ENCODE measurements around the gene CXCL1.
"Not testable (repeated sequence)": the region's sequence is repeated elsewhere in the genome, so short reads cannot be mapped to it uniquely, and the experiment has no call there.

Gene CXCL1

DNA sequence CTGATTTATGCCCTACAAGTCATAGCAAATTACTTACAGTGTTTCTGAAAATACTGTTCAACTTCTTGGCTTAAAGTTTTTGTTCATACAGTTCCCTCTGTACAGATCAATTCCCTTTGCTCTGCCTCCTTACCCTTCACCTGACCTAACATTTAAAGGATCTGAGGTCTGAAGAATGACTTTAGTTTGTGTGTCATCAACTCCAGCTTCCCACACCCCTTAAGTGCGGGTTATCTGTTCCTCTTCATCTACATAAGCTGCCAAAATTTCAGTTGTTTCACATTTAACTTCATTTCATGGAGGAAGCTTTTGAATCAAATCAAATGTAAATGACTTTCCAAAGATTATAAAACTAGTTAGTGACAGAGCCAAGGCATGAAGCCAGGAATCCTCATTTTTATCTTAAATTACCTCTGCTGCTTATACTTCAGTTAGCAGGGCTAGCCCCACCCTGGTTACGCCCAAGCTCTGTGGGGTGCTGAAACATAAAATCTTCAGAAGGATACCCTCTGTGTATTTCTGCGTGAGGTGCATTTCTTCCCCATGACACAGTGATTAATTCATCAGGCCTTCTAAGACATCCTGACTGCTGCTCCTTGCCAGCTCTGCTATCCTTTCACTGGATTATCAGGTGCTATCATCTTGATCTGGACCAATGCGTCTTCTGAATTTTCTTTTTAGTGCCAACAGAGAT is 16.5 kb downstream of the CXCL1 start:
- DNase-seq, result no peak

DNA sequence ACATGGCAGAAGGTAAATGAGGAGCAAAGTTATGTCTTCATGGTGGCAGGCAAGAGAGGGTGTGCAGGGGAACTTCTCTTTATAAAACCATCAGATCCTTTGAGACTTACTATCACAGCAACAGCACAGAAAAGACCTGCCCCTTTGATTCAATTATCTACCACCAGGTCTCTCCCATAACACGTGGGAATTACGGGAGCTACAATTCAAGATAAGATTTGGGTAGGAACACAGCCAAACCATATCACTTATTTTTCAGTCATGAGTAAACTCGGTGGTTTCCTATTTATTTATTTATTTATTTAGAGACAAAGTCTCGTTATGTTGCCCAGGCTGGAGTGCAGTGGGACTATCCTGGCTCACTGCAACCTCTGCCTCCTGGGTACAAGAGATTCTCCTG is 22.1 kb downstream of the CXCL1 start:
- DNase-seq, result no peak

DNA sequence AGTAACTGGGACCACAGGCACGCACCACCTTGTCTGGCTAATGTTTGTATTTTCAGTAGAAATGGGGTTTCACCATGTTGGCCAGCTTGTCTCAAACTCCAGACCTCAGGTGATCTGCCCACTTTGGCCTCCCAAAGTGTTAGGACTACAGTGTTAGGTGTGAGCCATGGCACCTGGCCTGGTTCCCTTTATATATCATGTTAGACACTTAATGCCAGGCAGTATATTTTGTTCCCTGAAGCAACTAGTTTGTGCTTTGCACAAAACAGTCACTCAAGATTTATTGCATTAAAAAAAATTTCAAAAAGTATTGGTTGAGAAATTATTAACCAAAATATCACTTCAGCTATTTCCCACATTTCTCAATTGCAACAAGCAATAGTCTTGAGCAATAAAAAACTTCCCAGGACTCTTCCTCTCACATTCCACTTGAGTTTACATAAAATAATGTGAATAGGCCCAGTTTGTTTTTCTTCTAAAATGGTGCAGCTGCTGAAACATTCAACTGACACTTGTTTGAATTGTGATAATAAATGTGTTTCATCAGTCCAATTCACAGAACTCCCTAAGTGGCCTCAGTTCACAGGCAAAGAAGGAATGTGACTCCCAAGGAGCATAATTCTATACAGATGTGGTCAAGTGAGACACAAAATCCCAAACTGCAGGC is 22.7 kb downstream of the CXCL1 start:
- no peak for DNase-seq

DNA sequence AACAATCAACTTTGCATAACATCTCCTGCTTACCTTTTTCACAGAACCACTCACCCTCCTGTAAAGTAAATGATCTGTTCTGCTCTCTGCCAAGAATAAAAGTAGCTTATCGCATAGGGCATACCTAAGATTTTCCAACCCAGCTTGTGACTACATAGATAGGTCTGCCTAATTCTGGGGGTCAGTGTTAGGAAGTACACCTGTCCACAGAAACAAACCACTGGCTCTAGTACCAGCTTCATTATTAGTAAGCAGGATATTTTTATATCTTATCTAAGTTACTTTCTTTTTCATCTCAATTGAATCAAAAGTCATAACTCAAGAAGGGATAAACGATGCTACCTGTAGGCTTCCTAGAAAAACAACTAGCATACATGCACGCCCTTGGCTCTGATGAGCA is 23.8 kb downstream of the CXCL1 start:
- DNase-seq, result no peak

DNA sequence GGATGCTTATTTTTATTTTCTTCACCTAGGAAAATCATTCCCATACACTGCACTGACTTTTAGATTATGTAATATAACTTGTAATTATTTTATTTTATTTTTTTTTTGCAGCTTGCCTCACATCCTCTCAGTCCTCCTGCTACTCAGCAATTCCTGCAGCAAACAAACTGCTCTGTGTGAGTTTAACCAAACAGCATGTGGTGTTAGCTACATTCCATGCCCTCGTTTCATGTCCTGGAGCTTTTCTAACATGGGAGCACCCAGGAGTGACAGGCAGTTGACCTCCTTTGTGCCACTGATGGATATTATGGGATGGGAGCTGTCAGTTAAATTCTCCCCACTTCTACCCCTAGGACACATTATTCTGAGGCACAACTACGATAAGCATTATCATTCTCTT is 24.8 kb downstream of the CXCL1 start:
- DNase-seq, result no peak

DNA sequence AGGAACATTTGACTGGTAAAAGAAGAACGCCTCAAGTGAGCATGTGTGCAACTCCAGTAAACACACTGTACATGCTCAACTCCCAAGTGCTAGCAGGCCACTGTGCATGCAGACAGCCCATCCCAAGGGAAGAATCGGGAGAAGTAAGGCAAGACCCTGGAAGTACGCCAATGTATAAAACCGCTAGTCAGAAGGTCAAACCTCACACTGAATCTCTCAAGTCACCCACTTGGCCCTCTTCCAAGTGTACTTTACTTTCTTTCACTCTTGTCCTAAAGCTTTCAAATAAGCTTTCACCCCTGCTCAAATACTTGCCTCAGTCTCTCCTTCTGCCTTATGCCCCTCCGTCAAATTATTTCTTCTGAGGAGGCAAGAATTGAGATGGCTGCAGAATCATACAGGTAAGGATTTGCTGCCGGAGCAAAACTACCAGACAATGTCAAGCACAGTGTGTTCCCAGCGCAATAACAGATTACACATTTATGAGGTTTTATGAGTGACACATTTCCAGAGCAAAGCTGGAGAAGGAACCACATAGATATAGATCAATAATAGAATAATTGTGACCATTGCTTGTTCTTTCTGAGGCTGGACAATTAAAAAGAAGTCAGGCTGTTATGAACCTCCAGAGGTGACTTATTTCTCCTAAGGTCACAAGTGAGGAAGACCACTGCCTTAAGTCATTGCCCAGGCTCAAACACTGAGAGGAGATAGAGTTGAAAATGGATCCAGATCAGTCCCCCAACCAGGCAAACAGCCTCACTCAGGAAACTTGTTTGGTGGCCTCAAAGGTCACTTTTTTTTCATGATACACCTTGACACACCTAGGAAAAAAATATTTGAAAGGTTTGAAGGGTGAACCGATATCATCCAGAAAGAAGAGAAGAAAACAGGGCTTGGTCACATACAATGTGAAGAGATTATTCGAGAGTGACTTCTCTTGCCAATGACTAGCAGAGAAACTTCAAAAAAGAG is 26.3 kb downstream of the CXCL1 start:
- DNase-seq, result no peak

DNA sequence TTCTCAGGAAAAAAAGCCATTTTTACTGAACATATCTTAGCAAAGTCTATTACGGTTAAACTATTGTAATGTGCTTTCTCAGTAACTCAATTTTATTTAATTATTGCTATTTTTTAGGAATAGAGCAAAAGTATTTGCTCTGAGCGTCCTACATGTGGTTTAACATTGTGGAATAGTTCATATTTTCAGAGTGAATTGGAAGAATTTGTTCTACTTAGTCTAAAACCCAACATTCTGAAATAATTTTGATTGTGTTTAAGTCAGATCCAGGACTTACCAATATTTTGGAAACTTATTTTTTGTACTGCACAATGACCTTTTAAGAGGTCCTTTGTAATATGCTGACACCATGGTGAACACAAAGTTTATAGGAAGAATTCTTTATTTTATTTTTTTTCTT is 27.2 kb downstream of the CXCL1 start:
- no peak for DNase-seq

- DNase-seq, result no peak
Measured at GRCh38 chr4:73897380-73898136, 28.4 kb downstream of the CXCL1 start.

- not testable (repeated sequence) for DNase-seq
Measured at GRCh38 chr4:73899338-73899737, 30.1 kb downstream of the CXCL1 start.

DNA sequence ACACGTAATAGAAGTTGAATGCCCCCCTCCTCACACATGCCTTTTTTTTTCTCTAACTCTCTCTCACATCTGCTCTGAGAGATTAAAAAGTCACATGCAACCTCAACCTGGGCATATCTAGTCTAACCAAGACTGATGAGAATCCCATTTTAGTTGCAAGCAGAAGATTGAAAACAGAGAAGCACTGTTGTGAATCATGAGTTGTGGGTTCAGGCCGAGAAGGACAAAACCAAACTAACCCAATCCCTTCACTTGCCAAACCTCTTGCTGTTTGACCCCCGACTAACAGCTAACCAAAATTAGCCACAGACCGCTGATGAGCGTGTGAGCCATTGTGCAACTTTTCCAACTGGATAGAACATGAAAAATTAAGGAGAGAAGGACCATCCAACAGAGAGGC is 31.8 kb downstream of the CXCL1 start:
- DNase-seq, result no peak

DNA sequence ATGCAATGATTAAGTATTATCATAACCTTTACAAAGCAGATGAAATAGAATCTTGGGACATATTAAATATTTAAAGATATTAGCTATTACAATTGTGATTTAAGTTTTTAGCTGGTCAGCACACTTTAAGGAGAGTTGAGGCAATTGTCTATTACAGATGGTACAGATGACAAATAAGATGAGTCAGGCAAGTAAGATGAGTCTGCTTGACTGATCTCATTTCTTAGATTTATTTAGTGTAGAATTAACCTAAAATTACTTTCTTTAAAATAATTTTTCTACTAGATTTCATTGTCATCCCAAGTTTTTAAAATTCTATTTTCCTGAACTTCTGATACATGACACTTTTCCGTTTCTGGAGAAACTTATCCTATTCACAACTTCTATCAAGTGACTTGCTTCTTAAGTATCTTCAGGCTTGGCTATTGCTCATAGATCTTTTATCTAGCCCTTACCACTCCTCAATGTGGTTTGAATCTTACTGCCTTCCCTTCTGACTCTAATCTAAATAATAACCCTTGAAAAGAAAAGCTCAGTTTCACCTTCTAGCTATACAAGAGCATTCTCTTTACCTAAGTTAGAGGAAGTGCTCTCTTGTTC is 32.9 kb downstream of the CXCL1 start:
- no peak for DNase-seq

DNA sequence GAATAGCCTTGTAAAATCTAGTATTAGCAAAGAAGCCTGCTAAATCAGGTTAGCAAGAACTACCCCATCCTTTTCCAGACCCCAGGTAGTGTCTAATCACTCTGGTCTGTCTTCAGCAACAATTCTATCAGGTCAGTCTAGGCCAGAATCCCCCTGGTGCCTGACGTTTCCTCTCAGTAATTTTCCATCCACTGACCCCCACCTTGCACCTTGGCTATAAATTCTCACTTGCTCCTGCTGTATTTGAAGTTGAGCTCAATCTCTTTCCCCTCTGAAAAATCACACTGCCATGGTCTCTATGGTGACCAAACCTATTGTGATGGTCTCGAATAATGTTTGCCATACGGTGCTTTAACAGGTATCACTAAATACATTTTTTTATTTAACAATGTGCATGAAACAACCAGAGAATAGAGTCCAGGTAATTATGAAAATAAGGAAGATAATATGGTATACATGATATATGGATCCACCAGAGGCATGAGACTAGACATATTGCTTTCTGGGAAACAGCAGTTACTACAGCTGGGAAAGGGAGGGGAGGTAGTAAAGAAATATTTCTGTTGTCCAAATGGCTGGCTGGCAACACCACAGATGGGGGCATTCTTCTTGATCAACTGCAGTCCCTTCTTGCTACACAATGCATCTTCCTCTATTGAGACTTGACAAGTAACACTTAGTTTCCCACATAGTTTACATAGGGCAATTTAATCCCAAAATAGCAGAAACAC is 33.8 kb downstream of the CXCL1 start:
- no peak for DNase-seq

DNA sequence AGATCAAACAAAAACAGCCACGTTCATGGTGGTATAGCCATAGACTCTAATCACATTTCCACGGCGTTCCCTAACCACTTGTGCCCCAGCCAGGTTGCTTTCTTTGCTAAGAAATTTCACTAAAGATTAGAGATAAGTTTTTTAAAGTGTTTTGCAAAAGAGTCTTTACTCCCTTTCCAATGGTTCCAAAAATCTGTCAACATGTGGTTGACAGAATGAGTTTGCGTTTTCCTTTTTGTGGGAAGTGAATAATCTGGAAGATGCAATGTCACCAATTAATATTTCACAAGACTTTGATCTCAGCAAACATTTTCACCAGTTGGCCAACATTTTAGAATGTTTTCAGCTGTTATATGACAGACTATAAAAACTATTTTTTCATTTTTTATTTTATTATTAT is 35.3 kb downstream of the CXCL1 start:
- DNase-seq, result no peak

- DNase-seq, result no peak
Measured at GRCh38 chr4:73908965-73909364, 39.8 kb downstream of the CXCL1 start.

DNA sequence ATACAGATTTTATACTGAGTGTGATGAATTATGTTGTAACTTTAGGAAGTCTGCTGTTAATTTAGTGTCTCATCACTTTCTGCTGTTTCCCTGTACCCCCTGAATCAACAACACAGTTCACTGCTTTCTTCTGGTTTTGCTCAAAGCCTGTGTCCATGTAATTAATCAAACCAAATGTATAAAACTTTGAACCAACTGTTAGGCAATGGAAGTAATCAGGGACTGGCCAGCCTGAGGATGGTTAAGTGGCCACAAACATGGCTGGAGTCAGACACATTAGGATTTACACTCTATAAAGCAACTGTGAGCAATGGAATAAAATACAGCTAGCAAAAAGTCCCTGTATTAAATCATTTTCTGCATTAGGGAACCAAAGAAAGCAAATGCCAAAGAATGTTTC is 42.6 kb downstream of the CXCL1 start:
- no peak for DNase-seq

GRCh38 chr4:73912191-73912590 is 43.0 kb downstream of the CXCL1 start:
- DNase-seq, result no peak

- DNase-seq, result no peak
Measured at GRCh38 chr4:73914071-73914470, 44.9 kb downstream of the CXCL1 start.

DNA sequence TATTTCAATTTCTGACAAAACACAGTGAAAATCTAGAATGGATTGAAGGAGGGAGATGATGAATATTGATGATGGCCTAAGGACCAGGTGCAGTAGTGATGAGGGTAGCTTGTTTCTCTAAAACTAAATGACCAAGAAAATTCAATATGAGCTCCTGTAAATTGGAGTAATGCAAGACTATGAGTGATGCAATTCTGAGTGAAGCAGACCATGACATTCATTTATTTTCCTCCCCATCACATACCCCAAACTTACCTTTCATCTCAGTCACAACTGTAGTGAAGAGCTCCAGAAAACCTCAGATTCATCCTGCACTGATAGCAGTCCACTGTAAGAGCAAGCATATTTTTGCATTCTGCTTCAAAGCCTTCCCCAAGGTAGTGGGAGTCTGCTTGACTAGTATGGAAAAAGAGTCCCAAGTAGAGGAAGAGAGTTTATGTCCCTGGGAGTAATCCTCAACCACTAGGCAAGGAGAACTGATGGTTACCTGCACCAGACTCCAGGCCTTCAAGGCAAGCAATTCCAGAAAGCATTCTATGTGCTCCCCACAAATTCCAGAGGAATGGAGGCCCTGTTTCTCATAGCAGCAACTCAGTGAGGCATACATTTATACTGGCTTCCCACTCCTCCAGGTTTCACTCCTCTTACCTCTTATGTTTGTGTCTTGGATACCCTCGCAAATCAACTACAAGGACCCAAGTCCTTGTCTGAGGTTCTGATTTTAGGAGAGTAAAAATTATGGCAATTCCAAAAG is 47.2 kb downstream of the CXCL1 start:
- no peak for DNase-seq

DNA sequence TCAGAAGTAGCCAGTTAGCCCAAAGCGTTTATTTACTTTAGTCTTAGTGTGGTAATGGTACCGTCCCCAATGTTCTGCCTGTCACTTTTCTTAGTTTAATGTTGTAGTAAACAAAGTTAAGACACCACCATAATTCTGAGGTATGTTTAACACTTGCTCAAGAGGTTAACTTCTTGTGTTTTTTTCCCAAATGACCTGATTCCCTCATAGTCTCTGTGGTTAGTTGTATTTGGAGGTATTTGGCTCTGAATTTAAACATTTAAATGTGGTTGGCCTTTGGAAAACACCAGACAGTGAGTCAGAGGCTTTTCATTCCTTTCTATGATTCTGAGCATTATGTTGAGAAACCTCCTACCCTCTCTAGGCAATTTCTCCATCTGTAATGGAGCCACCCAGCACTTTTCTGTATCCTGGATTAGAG is 47.9 kb downstream of the CXCL1 start:
- DNase-seq, result no peak

GRCh38 chr4:73918058-73918457 is 48.9 kb downstream of the CXCL1 start:
- no peak for DNase-seq

DNA sequence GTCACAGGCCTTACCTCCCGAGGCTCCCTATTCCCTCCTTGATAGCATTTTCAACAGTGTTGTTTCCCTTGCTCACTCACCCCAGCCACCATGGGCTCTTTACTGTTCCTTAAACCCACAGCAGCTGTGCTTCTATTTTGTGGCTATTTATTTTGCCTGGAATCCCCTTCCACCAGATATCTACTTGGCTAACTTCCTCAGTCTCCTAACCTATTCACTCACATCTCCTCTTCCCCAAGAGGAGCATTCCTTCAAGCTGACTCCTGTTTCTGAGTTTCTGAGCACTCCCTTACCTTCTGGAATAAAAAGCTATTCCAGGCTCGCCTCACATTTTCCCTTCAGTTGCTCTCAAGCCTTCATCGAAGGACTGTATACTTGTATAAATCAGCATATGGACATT is 50.5 kb downstream of the CXCL1 start:
- no peak for DNase-seq

Measured in activated CD4-positive, alpha-beta T cell treated with anti-CD3 and anti-CD28 coated beads for 48 hours (primary cell).